ENCODE measurements around the gene CLTCL1. TPM values are rescaled to one million over a fixed set of nuclear protein-coding genes. Genes with fewer than 3 reads are reported as not detected.
A peak's percentile ranks its signal among the peaks of the same experiment; 100 is the strongest.

CLTCL1 gene
- total RNA-seq, 6 experiments from 2014 or later: 3.5 to 6.6 (median 5.7) TPM

DNA sequence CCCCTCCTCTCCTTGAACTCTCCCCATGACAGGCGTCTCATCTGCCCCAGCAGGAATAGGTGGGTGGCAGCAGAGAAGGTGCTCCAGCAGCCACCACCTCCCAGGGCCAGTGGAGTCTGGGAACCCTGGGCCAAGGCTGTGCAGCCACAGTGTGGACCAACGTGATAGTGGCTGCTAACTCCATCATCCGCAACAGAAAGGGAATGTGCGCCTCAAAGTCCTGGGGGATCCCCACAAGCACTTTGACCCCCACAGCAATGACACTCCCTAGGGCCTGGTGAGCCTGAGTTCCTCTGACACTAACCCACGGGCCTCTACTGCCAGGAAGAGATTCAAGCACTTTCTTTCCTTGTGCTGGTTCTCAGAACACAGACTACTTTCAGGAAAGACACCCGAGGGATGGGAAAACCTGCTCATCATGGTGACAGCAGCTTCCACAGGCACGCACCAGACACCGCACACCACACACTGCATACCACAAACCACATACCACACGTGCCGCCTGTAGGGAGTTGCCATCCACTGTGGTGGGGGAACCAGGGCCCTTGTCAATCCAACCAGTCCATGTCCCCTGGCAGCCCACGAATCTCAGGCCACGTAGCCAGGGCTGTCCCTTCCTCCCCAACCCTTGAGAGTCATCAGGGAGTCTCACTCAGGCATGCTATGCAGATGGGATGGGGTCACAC lies 109.6 kb downstream of the CLTCL1 start:
- H3K4me1 ChIP-seq: peaks cover 0 to 16% (median 8%) of the 10 kb centered on the region in 4 donors
- intact Hi-C loops (cut with DNase I): no loop called here
- TF ChIP-seq POLR2A (IDR thresholded peaks at IDR 0.05): no peak
- TF ChIP-seq, protein P1, sequence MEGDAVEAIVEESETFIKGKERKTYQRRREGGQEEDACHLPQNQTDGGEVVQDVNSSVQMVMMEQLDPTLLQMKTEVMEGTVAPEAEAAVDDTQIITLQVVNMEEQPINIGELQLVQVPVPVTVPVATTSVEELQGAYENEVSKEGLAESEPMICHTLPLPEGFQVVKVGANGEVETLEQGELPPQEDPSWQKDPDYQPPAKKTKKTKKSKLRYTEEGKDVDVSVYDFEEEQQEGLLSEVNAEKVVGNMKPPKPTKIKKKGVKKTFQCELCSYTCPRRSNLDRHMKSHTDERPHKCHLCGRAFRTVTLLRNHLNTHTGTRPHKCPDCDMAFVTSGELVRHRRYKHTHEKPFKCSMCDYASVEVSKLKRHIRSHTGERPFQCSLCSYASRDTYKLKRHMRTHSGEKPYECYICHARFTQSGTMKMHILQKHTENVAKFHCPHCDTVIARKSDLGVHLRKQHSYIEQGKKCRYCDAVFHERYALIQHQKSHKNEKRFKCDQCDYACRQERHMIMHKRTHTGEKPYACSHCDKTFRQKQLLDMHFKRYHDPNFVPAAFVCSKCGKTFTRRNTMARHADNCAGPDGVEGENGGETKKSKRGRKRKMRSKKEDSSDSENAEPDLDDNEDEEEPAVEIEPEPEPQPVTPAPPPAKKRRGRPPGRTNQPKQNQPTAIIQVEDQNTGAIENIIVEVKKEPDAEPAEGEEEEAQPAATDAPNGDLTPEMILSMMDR (IDR thresholded peaks at IDR 0.05): no peak
- no peak overlapping the region for H3K27ac ChIP-seq
- no peaks in the 10 kb centered on the region for H3K27me3 ChIP-seq
- H3K36me3 ChIP-seq: no peaks in the 10 kb centered on the region
- H3K4me3 ChIP-seq: no peak overlapping the region
- WGBS (ENCODE audit: insufficient coverage, low coverage, low lambda C conversion rate, missing lambda C conversion rate): 59% methylated on average over 7 of the region's 12 CpGs
- DNase-seq (no peak), ATAC-seq (no peak)
- no peaks in the 10 kb centered on the region for H3K9me3 ChIP-seq

DNA sequence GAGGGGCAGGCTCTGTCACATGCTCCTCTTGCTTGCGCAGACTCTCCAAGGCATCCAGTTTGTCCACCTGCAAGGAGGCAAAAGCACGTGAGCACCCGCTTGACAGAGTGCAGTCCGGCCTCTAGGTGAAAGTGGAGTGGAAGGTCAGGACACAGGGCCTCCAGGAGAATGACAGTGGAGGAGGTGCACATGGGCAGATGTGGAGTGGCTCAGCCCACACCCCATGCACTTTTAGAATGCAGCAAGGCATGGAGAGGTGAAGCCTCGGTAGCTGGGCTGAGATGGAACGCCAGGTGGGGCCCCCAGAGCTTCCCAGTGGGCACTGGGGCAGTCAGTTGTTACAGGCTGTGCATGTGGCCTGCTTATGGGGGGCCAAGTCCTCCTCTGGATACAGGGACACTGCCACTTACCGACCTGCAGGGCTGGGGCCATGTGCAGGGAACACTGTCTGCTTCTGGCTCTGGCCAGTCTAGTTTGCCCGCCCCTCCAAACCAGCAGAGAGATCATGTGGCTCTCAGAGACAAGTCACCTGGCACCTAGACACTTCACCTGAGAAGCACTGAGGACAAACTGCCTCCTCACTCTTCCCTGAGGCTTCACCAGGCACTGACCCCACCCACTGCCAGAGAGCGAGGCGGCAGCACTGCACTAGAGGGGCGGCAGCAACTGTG lies 110.6 kb downstream of the CLTCL1 start:
- intact Hi-C loops (cut with DNase I): no loop called here
- whole genome bisulfite sequencing (ENCODE audit: insufficient coverage, low coverage, low lambda C conversion rate, missing lambda C conversion rate): 63% methylated on average over 5 of the region's 11 CpGs
- Histone ChIP-seq H3K4me1 (peaks cover 0 to 26% (median 13%) of the 10 kb centered on the region in 4 donors), H3K4me3 (no peak overlapping the region), H3K27ac (no peak overlapping the region), H3K27me3 (no peaks in the 10 kb centered on the region), H3K9me3 (no peaks in the 10 kb centered on the region), H3K36me3 (no peaks in the 10 kb centered on the region)
- DNase-seq (no peak), ATAC-seq (no peak)
- no peak for TF ChIP-seq POLR2A (IDR thresholded peaks at IDR 0.05)
- TF ChIP-seq, protein P1 (IDR thresholded peaks at IDR 0.05): no peak

DNA sequence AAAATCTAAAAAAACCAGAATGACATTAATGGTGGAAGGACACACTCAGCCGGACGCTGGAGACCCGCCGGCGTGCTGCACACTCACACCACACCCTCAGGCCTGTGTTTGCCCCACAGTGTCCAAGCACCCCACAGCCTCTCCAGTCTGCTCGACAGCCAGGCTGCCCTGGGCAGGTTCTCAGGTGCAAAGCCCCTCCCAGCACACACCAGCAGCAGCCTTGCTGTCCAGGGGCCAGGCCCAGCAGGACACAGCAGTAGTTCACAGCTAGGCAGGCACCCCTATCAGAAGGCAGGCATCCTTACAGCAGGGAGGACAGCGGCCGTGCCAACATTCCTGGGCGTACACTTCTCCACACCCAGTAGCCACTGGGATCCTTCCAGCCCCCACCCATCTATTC lies 111.3 kb downstream of the CLTCL1 start:
- H3K27ac ChIP-seq: peak overlapping the region in 1 of 3 donors; percentile 90

DNA sequence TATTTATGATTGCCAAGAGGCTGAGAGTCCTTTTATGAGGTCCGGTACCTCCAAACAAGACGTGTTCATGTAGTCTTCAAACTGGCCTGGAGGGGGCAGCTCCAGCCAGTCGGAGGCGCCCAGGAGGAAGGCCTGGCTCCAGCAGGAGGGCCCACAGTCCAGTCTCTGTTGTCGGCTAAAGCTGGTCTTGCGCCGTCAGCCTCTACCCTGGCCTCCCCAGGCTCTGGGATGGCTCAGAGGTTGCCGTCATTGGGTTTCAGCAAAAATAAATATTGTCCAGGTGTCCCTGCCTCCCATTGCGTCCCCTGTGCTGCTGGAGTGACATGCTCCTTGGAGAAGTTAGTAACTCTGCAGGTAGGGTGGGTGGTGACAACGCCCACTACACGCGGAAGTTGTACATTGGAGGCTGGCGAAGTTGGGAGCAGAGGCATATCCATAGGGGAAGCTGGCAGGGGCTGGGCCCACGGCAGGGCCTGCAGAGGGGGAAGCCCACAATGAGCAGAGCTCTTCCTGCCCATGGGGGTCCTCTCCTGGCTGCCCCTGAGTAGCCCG lies 111.9 kb downstream of the CLTCL1 start:
- ATAC-seq (peak; percentile 64 to 70 (median 66)), DNase-seq (peak; percentile 78 to 86 (median 86))
- Histone ChIP-seq H3K4me1 (peaks cover 0 to 39% (median 24%) of the 10 kb centered on the region in 4 donors), H3K27me3 (no peaks in the 10 kb centered on the region), H3K27ac (peak overlapping the region; percentile 66 to 90 (median 79)), H3K4me3 (peak overlapping the region; percentile 73 to 93 (median 83)), H3K9me3 (no peaks in the 10 kb centered on the region), H3K36me3 (no peaks in the 10 kb centered on the region)
- intact Hi-C loops (cut with DNase I): loop anchor here in 1 of 2 donors (5.0 kb wide), 1 partner anchor 108 kb away; no protein-coding TSS in a partner anchor
- 16% methylated on average over 6 of the region's 15 CpGs for WGBS (ENCODE audit: insufficient coverage, low coverage, low lambda C conversion rate, missing lambda C conversion rate)
- TF ChIP-seq, protein P1 (IDR thresholded peaks at IDR 0.05): peak; percentile 70 to 79 (median 78)
- TF ChIP-seq POLR2A (IDR thresholded peaks at IDR 0.05): no peak

More for the DNA sequence above, 111.3 kb downstream of the CLTCL1 start:
- no CpG with 5 or more reads among the region's 9 CpGs for WGBS (ENCODE audit: insufficient coverage, low coverage, low lambda C conversion rate, missing lambda C conversion rate)
- H3K4me1 ChIP-seq: peaks cover 0 to 32% (median 19%) of the 10 kb centered on the region in 4 donors
- no peak for TF ChIP-seq POLR2A (IDR thresholded peaks at IDR 0.05)
- H3K4me3 ChIP-seq: no peak overlapping the region
- H3K27me3 ChIP-seq: no peaks in the 10 kb centered on the region
- intact Hi-C loops (cut with DNase I): no loop called here
- DNase-seq (no peak), ATAC-seq (no peak)
- H3K36me3 ChIP-seq: no peaks in the 10 kb centered on the region
- no peaks in the 10 kb centered on the region for H3K9me3 ChIP-seq

Data from right lobe of liver (tissue), 6 donors.